ENCODE data around the gene ARMC3. TPM values are rescaled to one million over a fixed set of nuclear protein-coding genes. Genes with fewer than 3 reads are reported as not detected.

The ARMC3 gene
- polyA plus RNA-seq, 2 of the 4 experiments (the other 2 are of a cell fraction): 0.09 to 0.59 TPM

- FAIRE-seq: no peak
- no peak overlapping the region for H3K4me3 ChIP-seq
- ChIA-PET CTCF (interaction anchor here (2.8 kb wide), 1 partner anchor 14 kb away, joined by 8 read pairs; no protein-coding TSS in a partner anchor), POLR2A (no interaction called here)
- DNase-seq (ENCODE audit: low read depth in 1 of 2, low spot score in 1 of 2): peak in 1 of 2 experiments; percentile 26
- no peaks in the 10 kb centered on the region for H3K4me1 ChIP-seq
- 0 out of 3 replicates have a peak, but pooled peaks cover 3% of the 10 kb centered on the region for H3K9me3 ChIP-seq
- ATAC-seq: peak; percentile 94 to 98
- no peak for TF ChIP-seq SREBF2 (IDR thresholded peaks at IDR 0.05)
- TF ChIP-seq RAD21 (conservative IDR thresholded peaks at IDR 0.05 in 1 of 2, IDR thresholded peaks at IDR 0.05 in 1 of 2): 0 out of 5 replicates have a peak, but pooled peaks of 1 of the 2 experiments have one; percentile 12
- no peak overlapping the region for H3K27ac ChIP-seq
- no peak overlapping the region for H3K4me2 ChIP-seq
Measured at GRCh38 chr10:23035569-23035968, 107.7 kb downstream of the ARMC3 start.

DNA sequence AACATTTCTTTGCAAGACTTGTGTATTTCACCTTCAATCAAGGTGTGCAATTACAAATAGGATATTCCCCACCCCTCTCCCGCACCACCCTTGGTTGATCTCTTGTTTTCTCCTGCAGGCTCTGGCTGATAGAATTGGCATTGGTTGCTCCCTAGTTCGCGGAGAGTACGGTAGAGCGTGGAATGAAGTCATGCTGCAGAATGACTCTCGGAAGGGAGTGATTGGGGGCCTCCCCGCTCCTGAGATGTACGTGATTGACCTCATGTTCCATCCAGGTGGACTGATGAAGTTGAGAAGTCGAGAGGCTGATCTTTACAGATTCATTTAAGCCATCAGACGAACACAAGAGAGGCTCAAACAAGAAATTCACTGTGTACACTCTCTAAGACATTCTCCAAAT is 109.3 kb downstream of the ARMC3 start:
- WGBS (ENCODE audit: missing lambda C conversion rate): 58% methylated on average over 10 of the region's 10 CpGs
- ATAC-seq: no peak

DNA sequence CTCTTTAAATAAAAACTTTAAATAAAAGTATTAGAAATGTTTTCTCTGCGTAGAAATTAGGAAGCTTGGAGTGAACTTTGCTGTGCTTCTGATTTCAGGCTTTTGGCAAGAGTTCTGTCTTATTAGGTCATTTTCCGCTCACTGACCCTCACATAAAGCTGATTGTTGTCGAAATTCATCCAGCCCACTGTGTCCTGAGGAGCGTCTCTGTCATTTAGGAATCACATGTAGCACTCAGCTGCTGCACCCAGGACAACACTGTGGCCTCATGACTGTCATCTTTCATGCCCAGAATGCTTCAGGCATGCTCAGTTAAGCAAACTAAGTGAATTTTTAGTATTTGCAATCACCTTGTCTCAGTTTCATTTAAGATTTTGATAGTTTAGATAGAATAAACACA is 109.7 kb downstream of the ARMC3 start:
- Histone ChIP-seq H3K4me1 (no peaks in the 10 kb centered on the region), H3K9me3 (0 out of 3 replicates have a peak, but pooled peaks cover 3% of the 10 kb centered on the region), H3K4me3 (no peak overlapping the region), H3K27ac (no peak overlapping the region), H3K4me2 (no peak overlapping the region)
- no peak for ATAC-seq
- ChIA-PET POLR2A (no interaction called here), CTCF (interaction anchor here (0.6 to 0.8 kb wide), 2 partner anchors 740 to 1733 kb away, joined by 3 read pairs; no protein-coding TSS in a partner anchor)
- no peak for TF ChIP-seq CEBPB (IDR thresholded peaks at IDR 0.05)
- TF ChIP-seq RARB (CRISPR knock-in tag; IDR thresholded peaks at IDR 0.05): no peak
- TF ChIP-seq HMGXB4 (CRISPR knock-in tag; IDR thresholded peaks at IDR 0.05; ENCODE audit: borderline replicate concordance): no peak
- TF ChIP-seq, protein P1, sequence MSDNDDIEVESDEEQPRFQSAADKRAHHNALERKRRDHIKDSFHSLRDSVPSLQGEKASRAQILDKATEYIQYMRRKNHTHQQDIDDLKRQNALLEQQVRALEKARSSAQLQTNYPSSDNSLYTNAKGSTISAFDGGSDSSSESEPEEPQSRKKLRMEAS (IDR thresholded peaks at IDR 0.05): no peak
- TF ChIP-seq SREBF2 (IDR thresholded peaks at IDR 0.05): no peak
- no peak for TF ChIP-seq CHD4 (IDR thresholded peaks at IDR 0.05; ENCODE audit: borderline replicate concordance)
- TF ChIP-seq RCOR1 (IDR thresholded peaks at IDR 0.05; ENCODE audit: low read depth, low read length): no peak
- TF ChIP-seq PBX3 (IDR thresholded peaks at IDR 0.05): no peak
- TF ChIP-seq, protein P2, sequence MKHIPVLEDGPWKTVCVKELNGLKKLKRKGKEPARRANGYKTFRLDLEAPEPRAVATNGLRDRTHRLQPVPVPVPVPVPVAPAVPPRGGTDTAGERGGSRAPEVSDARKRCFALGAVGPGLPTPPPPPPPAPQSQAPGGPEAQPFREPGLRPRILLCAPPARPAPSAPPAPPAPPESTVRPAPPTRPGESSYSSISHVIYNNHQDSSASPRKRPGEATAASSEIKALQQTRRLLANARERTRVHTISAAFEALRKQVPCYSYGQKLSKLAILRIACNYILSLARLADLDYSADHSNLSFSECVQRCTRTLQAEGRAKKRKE (CRISPR knock-in tag; IDR thresholded peaks at IDR 0.05; ENCODE audit: low read depth): no peak
- TF ChIP-seq CTCF (IDR thresholded peaks at IDR 0.05): no peak
- TF ChIP-seq RNF2 (IDR thresholded peaks at IDR 0.05; ENCODE audit: borderline replicate concordance, low read depth): no peak
- FAIRE-seq: no peak
- no peak for DNase-seq (ENCODE audit: low read depth in 1 of 2, low spot score in 1 of 2)
- WGBS (ENCODE audit: missing lambda C conversion rate): 48% methylated on average over 4 of the region's 4 CpGs

More for the DNA sequence above, 109.3 kb downstream of the ARMC3 start:
- ChIA-PET CTCF (interaction anchor here (0.6 kb wide), 1 partner anchor 1732 kb away, joined by 3 read pairs; no protein-coding TSS in a partner anchor), POLR2A (no interaction called here)
- DNase-seq (ENCODE audit: low read depth in 1 of 2, low spot score in 1 of 2): no peak
- FAIRE-seq: no peak
- H3K4me3 ChIP-seq: no peak overlapping the region
- H3K4me1 ChIP-seq: no peaks in the 10 kb centered on the region
- 0 out of 3 replicates have a peak, but pooled peaks cover 3% of the 10 kb centered on the region for H3K9me3 ChIP-seq
- no peak overlapping the region for H3K4me2 ChIP-seq
- no peak overlapping the region for H3K27ac ChIP-seq
- TF ChIP-seq BHLHE40 (IDR thresholded peaks at IDR 0.05; ENCODE audit: low read depth, low read length) (no peak), HES2 (IDR thresholded peaks at IDR 0.05) (no peak), HOXB13 (CRISPR knock-in tag; IDR thresholded peaks at IDR 0.05; ENCODE audit: low read depth) (no peak), FOSB (CRISPR knock-in tag; IDR thresholded peaks at IDR 0.05) (no peak), NFE2L2 (conservative IDR thresholded peaks at IDR 0.05; ENCODE audit: low read length) (no peak), JUN (IDR thresholded peaks at IDR 0.05) (no peak), NPAS2 (CRISPR knock-in tag; IDR thresholded peaks at IDR 0.05; ENCODE audit: borderline replicate concordance) (no peak), ESRRA (IDR thresholded peaks at IDR 0.05; ENCODE audit: borderline replicate concordance, low read length) (no peak)
- TF ChIP-seq, protein P3, sequence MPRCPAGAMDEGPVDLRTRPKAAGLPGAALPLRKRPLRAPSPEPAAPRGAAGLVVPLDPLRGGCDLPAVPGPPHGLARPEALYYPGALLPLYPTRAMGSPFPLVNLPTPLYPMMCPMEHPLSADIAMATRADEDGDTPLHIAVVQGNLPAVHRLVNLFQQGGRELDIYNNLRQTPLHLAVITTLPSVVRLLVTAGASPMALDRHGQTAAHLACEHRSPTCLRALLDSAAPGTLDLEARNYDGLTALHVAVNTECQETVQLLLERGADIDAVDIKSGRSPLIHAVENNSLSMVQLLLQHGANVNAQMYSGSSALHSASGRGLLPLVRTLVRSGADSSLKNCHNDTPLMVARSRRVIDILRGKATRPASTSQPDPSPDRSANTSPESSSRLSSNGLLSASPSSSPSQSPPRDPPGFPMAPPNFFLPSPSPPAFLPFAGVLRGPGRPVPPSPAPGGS (IDR thresholded peaks at IDR 0.05): no peak
